ENCODE data around the gene TRAPPC12.

DNA sequence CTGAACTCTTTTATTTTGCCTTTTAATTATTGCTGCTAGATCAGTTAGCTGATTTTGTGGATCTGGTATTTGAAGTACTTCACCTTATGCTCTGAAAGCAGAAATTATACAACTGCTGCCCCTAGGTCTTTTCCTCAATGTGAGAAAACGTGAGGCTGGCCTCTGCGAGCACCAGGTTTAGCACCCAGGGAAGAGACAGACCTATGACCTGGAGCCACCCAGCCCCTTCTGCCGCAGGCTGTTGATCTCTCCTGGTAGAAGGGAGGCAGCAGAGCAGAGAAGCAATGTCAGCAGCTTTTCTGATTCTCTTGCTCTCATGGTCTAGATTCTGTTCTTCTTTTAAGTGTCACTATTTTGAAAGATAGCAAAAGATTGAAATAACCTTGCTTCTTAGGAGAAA lies 19.9 kb downstream of the TRAPPC12 start:
- no peak for TF ChIP-seq POLR2A (IDR thresholded peaks at IDR 0.05)
- no peak for TF ChIP-seq CTCF (IDR thresholded peaks at IDR 0.05 in 4 of 5, conservative IDR thresholded peaks at IDR 0.05 in 1 of 5)
